WI38 (cell line): ENCODE data around the gene TUBB8.

Experiments
- H3K4me3 ChIP-seq: 2 replicates; pipeline ENCODE4 v1.5.1; 2011; ENCODE audit warnings: low read depth, mild to moderate bottlenecking, control low read depth, low read length
- TF ChIP-seq, protein P1 (sequence below): IDR thresholded peaks from 2 replicates; pipeline ENCODE4 v1.5.1; 2012; ENCODE audit warnings: low read depth, mild to moderate bottlenecking, control low read depth, low read length

Gene TUBB8

GRCh38 chr10:90161-90560, 41.1 kb upstream of the TUBB8 start:
- TF ChIP-seq, protein P1, sequence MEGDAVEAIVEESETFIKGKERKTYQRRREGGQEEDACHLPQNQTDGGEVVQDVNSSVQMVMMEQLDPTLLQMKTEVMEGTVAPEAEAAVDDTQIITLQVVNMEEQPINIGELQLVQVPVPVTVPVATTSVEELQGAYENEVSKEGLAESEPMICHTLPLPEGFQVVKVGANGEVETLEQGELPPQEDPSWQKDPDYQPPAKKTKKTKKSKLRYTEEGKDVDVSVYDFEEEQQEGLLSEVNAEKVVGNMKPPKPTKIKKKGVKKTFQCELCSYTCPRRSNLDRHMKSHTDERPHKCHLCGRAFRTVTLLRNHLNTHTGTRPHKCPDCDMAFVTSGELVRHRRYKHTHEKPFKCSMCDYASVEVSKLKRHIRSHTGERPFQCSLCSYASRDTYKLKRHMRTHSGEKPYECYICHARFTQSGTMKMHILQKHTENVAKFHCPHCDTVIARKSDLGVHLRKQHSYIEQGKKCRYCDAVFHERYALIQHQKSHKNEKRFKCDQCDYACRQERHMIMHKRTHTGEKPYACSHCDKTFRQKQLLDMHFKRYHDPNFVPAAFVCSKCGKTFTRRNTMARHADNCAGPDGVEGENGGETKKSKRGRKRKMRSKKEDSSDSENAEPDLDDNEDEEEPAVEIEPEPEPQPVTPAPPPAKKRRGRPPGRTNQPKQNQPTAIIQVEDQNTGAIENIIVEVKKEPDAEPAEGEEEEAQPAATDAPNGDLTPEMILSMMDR, result no peak
- H3K4me3 ChIP-seq, result no peak overlapping the region

DNA sequence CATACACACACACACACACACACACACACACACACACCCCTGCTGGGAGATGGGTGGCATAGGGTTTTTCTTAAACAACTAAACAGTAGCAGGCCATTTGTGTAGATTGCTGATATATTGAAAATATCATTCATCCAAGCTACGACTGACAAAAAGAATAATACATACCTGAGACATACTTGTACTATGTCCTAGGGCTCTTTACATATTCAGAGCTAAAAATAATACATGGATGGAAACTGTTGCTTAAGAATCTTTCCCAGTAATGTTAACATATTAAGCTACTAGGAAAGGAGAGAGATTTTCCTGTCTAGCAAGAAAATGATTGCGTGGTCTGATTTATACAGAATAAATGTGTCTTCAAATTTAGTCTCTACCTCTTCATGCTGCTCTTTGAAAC, 40.2 kb upstream of the TUBB8 start:
- no peak overlapping the region for H3K4me3 ChIP-seq
- TF ChIP-seq, protein P1, result no peak

DNA sequence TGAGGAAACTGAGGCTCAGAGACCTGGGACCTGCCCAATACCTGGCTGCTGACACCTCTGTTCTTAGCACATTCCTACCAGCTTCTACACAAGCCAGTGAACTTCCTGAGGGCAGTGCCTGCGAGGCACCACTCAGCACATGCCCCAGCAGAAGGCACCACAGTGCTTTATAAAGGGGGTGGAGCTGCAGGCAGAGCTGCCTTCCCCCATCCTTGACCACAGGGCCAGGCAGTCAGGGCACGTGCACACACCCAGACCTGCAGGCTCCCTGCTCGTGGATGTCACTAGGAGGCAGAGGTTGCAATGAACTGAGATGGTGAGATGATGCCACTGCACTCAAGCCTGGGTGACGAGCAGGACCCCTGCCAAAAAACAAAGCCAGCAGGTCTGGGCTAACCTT, 39.2 kb upstream of the TUBB8 start:
- no peak overlapping the region for H3K4me3 ChIP-seq
- TF ChIP-seq, protein P1, result no peak

- H3K4me3 ChIP-seq, result no peak overlapping the region
- TF ChIP-seq, protein P1, result no peak
Observed at GRCh38 chr10:87177-88080, 38.3 kb upstream of the TUBB8 start.

DNA sequence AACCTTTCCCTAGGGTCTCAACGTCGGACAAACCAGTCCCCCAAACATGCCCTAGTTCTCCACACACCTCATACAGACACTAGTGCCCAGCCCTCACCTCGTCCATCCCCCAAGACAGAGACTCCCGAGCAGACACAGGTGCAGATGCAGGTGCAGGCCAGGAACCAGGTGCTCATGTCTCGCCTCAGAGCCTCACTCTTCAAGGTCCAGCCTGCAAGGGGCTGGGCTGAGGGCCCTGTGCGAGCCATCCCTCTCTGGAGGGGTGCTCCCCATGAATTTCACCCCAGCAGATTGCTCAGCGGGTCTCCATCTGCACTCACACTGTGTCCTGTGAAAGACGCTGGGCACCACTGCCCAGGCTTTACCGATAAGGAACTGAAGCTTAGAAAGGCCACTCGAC, 36.9 kb upstream of the TUBB8 start:
- no peak overlapping the region for H3K4me3 ChIP-seq
- TF ChIP-seq, protein P1, result no peak

DNA sequence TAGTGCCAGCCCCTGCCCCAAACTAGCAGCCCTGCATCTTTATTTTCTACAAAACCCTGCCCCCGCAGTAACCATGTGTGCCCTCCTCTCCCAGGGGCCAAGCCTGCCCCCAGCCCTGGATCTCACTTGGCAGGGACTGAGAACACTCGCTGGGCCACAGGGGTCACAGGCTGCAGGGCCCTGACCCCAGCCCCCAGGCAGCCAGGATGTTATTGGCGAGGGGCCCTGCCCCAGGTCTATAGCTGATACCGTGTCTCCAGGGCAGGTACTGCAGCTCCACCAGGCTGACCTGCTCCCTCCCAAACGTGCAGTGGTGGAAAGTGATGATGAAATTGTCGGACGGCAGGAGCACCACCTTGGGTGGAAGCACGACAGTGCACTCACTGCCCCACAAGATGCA, 35.9 kb upstream of the TUBB8 start:
- H3K4me3 ChIP-seq, result no peak overlapping the region
- TF ChIP-seq, protein P1, result no peak

DNA sequence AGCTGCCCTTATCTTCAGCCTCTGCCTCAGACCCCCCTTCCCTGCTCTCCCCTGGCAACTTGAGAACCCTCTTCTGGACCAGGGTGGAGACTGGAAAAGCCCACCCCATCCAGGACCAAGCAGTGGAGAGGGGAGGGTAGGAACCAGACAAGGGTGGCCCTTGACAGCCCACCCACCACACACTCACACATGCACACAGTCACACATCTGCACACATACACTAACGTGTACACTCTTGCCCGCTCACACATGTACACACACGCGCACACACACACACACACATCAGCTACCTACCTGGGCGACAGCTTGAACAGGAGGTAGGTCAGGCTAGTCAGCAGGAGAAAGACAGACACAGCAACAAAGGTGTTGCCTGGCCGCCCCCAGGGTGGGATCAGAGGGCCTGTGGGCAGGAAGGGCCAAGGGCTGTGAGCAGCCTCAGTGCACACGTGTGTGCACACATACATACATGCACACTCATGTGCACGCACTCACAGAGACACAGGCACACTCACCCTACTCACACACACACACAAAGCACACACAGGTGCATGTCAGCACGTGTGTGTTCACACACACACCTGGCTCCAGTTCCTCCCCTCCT, 34.9 kb upstream of the TUBB8 start:
- TF ChIP-seq, protein P1, result no peak

More for the DNA sequence above, 34.9 kb upstream of the TUBB8 start:
- H3K4me3 ChIP-seq, result no peak overlapping the region
